Measurements from ENCODE around the gene FTO. TPM values are rescaled to one million over a fixed set of nuclear protein-coding genes. Genes with fewer than 3 reads are reported as not detected.

FTO gene
- polyA plus RNA-seq, 3 donors = 16.8 to 51.0 (median 37.7) TPM

GRCh38 chr16:53805752-53806151 is 101.8 kb downstream of the FTO start:
- H3K9me3 Mint-ChIP-seq = peaks cover 0 to 3% (median 0%) of the 10 kb centered on the region in 7 donors
- peaks cover 5% of the 10 kb centered on the region for H3K79me2 ChIP-seq (ENCODE audit: insufficient read depth, low read length)
- H3K4me3 ChIP-seq (replicated peaks in 1 of 3; ENCODE audit: low read depth in 2 of 3, low read length in 3 of 3) = no peak overlapping the region
- no peaks in the 10 kb centered on the region for H3K9me3 ChIP-seq (replicated peaks in 1 of 2; ENCODE audit: control insufficient read depth in 1 of 2, insufficient read depth in 1 of 2, low read length in 2 of 2)
- H3K9ac ChIP-seq (ENCODE audit: insufficient read depth, low read length, poor library complexity, severe bottlenecking) = no peak overlapping the region
- intact Hi-C loops (cut with micrococcal nuclease) = no loop called here
- H3K27me3 ChIP-seq (ENCODE audit: control insufficient read depth in 2 of 2, insufficient read depth in 2 of 2, low read length in 2 of 2) = no peaks in the 10 kb centered on the region
- no peak overlapping the region for H3K4me2 ChIP-seq (replicated peaks; ENCODE audit: extremely low read depth, low read length, poor library complexity, severe bottlenecking)
- 100% methylated on average over 3 of the region's 4 CpGs for WGBS (ENCODE audit: insufficient coverage)
- H3K27me3 Mint-ChIP-seq (ENCODE audit: low read depth in 3 of 3) = no peaks in the 10 kb centered on the region
- no peak for DNase-seq
- peaks cover 17% of the 10 kb centered on the region for H3K4me1 Mint-ChIP-seq
- H3K36me3 ChIP-seq (replicated peaks in 1 of 2; ENCODE audit: control insufficient read depth in 1 of 2, insufficient read depth in 2 of 2, low read length in 2 of 2) = peaks cover 3 to 5% of the 10 kb centered on the region in 2 donors
- H3K36me3 Mint-ChIP-seq = peaks cover 8 to 10% of the 10 kb centered on the region in 2 donors
- peaks cover 3% of the 10 kb centered on the region for H4K20me1 ChIP-seq (ENCODE audit: insufficient read depth, low read length)
- H3K27ac ChIP-seq (ENCODE audit: low read depth in 1 of 2, low read length in 2 of 2) = no peak overlapping the region
- no peak overlapping the region for H3K4me3 Mint-ChIP-seq
- H2AFZ ChIP-seq (ENCODE audit: insufficient read depth, low read depth, low read length, poor library complexity, severe bottlenecking) = no peak overlapping the region
- TF ChIP-seq CTCF (IDR thresholded peaks at IDR 0.05) = no peak
- H3K27ac Mint-ChIP-seq = no peak overlapping the region
- peaks cover 11 to 14% of the 10 kb centered on the region in 2 donors for H3K4me1 ChIP-seq (ENCODE audit: control insufficient read depth in 1 of 2, insufficient read depth in 2 of 2, low read length in 2 of 2)

GRCh38 chr16:53809088-53809932 is 105.4 kb downstream of the FTO start:
- Histone ChIP-seq H3K27me3 (ENCODE audit: control insufficient read depth in 2 of 2, insufficient read depth in 2 of 2, low read length in 2 of 2) (no peaks in the 10 kb centered on the region), H3K4me2 (replicated peaks; ENCODE audit: extremely low read depth, low read length, poor library complexity, severe bottlenecking) (no peak overlapping the region), H2AFZ (ENCODE audit: insufficient read depth, low read depth, low read length, poor library complexity, severe bottlenecking) (no peak overlapping the region), H4K20me1 (ENCODE audit: insufficient read depth, low read length) (no peaks in the 10 kb centered on the region), H3K36me3 (replicated peaks in 1 of 2; ENCODE audit: control insufficient read depth in 1 of 2, insufficient read depth in 2 of 2, low read length in 2 of 2) (peaks cover 7 to 13% of the 10 kb centered on the region in 2 donors), H3K4me3 (replicated peaks in 1 of 3; ENCODE audit: low read depth in 2 of 3, low read length in 3 of 3) (no peak overlapping the region), H3K79me2 (ENCODE audit: insufficient read depth, low read length) (peaks cover 5% of the 10 kb centered on the region), H3K4me1 (ENCODE audit: control insufficient read depth in 1 of 2, insufficient read depth in 2 of 2, low read length in 2 of 2) (peaks cover 6 to 7% of the 10 kb centered on the region in 2 donors), H3K27ac (ENCODE audit: low read depth in 1 of 2, low read length in 2 of 2) (no peak overlapping the region), H3K9ac (ENCODE audit: insufficient read depth, low read length, poor library complexity, severe bottlenecking) (no peak overlapping the region), H3K9me3 (replicated peaks in 1 of 2; ENCODE audit: control insufficient read depth in 1 of 2, insufficient read depth in 1 of 2, low read length in 2 of 2) (no peaks in the 10 kb centered on the region)
- no peaks in the 10 kb centered on the region for H3K9me3 Mint-ChIP-seq
- DNase-seq = no peak
- intact Hi-C loops (cut with micrococcal nuclease) = no loop called here
- no peak for TF ChIP-seq CTCF (IDR thresholded peaks at IDR 0.05)
- peaks cover 0 to 2% (median 2%) of the 10 kb centered on the region in 3 donors for H3K27me3 Mint-ChIP-seq (ENCODE audit: low read depth in 3 of 3)
- H3K4me3 Mint-ChIP-seq = no peak overlapping the region
- no CpG with 5 or more reads among the region's 8 CpGs for WGBS (ENCODE audit: insufficient coverage)
- H3K4me1 Mint-ChIP-seq = peaks cover 7% of the 10 kb centered on the region
- peak overlapping the region in 1 of 7 donors; percentile 32 for H3K27ac Mint-ChIP-seq
- peaks cover 18 to 28% of the 10 kb centered on the region in 2 donors for H3K36me3 Mint-ChIP-seq

Measured in CD14-positive monocyte (primary cell).